GM20000 (cell line): ENCODE measurements around the gene RAB5A.

ENCODE experiments used
- DNase-seq: peaks from one replicate; pipeline ENCODE4 v3.0.0; 2012; ENCODE audit warnings: low spot score
- TF ChIP-seq, protein P1 (sequence below): IDR thresholded peaks from 2 replicates; pipeline ENCODE4 v1.5.1; 2012; ENCODE audit warnings: mild to moderate bottlenecking, control low read depth; ENCODE audit errors: extremely low read depth, missing control alignments

RAB5A gene

DNA sequence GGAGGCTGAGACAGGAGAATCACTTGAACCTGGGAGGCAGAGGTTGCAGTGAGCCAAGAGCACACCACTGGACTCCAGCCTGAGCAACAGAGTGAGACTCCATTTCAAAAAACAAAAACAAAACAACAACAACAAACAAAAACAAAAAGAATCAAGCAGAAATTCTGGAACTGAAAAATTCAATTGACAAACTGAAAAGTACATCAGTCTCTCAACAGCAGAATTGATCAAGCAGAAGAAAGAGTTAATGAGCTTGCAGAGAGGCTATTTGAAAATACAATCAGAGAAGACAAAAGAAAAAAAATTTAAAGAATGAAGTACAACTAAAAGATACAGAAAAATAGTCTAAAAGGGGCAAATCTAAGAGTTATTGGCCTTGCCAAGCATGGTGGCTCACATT, 35.4 kb upstream of the RAB5A start:
- TF ChIP-seq, protein P1, sequence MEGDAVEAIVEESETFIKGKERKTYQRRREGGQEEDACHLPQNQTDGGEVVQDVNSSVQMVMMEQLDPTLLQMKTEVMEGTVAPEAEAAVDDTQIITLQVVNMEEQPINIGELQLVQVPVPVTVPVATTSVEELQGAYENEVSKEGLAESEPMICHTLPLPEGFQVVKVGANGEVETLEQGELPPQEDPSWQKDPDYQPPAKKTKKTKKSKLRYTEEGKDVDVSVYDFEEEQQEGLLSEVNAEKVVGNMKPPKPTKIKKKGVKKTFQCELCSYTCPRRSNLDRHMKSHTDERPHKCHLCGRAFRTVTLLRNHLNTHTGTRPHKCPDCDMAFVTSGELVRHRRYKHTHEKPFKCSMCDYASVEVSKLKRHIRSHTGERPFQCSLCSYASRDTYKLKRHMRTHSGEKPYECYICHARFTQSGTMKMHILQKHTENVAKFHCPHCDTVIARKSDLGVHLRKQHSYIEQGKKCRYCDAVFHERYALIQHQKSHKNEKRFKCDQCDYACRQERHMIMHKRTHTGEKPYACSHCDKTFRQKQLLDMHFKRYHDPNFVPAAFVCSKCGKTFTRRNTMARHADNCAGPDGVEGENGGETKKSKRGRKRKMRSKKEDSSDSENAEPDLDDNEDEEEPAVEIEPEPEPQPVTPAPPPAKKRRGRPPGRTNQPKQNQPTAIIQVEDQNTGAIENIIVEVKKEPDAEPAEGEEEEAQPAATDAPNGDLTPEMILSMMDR: no peak
- DNase-seq: no peak

GRCh38 chr3:19917167-19917566, 29.7 kb upstream of the RAB5A start:
- DNase-seq: no peak
- TF ChIP-seq, protein P1: no peak

GRCh38 chr3:19920401-19921080, 26.4 kb upstream of the RAB5A start:
- DNase-seq: no peak
- TF ChIP-seq, protein P1: no peak

GRCh38 chr3:19931180-19931692, 15.7 kb upstream of the RAB5A start:
- TF ChIP-seq, protein P1: no peak
- DNase-seq: peak; percentile 53

GRCh38 chr3:19931767-19932188, 15.1 kb upstream of the RAB5A start:
- no peak for DNase-seq
- TF ChIP-seq, protein P1: no peak

DNA sequence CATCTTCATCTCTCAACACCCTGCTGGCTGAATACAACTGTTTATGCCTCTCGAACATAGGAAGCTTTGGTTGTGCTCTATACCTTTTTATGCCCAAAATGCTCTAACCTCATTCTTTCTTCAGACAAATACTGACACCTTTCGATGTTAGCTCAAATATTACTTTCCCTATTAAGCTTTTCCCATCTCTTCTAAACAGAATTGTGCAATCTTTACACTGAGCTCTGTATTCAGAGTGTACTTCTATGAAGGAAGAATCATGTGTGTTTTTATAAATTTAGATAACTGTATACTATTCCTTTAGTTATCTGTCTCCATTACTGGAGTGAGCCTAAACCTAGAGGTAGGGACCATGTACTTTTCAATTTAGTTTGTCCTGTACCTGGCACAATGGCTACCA, 14.5 kb upstream of the RAB5A start:
- no peak for DNase-seq
- TF ChIP-seq, protein P1: no peak

GRCh38 chr3:19934098-19934566, 12.8 kb upstream of the RAB5A start, which contains the start of gene EFHB:
Gene EFHB, minus strand, starts transcription at chr3:19934217. Its CDS starts 199 bp downstream, at chr3:19934018.
- DNase-seq: no peak
- TF ChIP-seq, protein P1: no peak
